Femur (tissue), 1 donor: ENCODE results near the gene KRTAP10-8.
"Not testable (repeated sequence)": the region's sequence is repeated elsewhere in the genome, so short reads cannot be mapped to it uniquely, and the experiment has no call there.

Source experiments
- DNase-seq: peaks from one replicate; pipeline ENCODE4 v3.0.0-alpha.2; 2017

The KRTAP10-8 gene, protein sequence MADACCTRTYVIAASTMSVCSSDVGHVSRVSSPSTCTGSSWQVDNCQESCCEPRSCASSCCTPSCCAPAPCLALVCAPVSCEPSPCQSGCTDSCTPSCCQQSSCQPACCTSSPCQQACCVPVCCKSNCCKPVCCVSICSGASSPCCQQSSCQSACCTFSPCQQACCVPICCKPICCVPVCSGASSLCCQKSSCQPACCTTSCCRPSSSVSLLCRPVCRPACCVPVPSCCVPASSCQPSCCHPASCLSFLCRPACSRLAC

DNA sequence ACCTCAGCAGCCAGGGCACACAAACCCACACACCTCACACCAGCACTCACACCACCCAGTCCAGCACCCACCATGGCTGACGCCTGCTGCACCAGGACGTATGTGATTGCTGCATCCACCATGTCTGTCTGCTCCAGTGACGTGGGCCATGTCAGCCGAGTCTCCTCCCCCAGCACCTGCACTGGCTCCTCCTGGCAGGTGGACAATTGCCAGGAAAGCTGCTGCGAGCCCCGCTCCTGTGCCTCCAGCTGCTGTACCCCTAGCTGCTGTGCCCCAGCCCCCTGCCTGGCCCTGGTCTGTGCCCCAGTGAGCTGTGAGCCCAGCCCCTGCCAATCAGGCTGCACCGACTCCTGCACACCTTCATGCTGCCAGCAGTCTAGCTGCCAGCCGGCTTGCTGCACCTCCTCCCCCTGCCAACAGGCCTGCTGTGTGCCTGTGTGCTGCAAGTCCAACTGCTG lies at the start of gene KRTAP10-8:
Gene KRTAP10-8, plus strand, starts transcription at position 51 of the 458 bp plus-strand sequence. Its CDS starts 22 bp downstream, at position 73.
- no peak for DNase-seq

DNA sequence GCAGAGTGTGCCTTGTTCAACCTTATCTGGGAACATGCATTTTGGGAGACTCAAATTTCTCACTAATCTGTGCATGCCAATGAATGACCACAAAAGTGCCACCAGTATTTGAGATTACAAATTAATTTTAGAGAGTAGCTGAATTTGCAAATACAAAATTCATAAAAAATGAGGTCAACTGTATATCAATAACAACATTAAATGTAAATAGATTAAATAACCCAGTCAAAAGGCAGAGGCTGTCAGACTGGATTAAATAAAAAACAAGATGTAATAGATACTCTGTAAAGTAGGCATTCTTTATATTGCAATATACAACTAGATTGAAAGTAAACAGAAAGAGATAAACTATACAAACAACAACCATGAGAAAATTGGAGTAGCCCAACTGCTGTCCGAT lies 47.8 kb upstream of the KRTAP10-8 start:
- no peak for DNase-seq

DNA sequence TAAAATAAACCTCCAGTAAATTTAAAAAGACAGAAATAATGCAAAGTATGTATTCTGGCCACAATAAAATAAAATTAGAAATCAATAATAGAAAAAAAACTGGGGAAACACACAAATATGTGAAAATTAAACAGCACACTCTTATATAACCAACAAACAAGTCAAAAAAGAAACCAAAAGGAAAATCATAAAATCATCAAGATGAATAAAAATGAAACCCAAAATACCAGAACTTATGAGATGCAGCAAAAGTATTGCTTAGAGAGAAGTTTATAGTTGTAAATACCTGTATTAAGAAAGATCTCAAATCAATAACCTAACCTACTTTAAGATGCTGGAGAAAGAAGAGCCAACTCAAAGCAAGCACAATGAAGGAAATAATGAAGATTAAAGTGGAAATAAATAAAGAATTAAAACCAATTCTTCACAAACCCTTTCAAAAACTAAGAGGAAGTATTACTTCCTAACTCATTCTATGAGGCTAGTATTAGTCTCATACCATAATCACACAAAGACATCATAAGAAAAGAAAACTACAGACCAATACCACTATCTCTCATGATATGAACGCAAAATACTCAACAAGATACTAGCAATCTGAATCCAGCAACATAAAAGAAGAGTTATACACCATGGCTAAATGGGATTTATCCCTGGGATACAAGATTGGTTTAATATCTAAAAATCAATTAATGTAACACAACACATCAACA lies 46.8 kb upstream of the KRTAP10-8 start:
- DNase-seq, result no peak

DNA sequence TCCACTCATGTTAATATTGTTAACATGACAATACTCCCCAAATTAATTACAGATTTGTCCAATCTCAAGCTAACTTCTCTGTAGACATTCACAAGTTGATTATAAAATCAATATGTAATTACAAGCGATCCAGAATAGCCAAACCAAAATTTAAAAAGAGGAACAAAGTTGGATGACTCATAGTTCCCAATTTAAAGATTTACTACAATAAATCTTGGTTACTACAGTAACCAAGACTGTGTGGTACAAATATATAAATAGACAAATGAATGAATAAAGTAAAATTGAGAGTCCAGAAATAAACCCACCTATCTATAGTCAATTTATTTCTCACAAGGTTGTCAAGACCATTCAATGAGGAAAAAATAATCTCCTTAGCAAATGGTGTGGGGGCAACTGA lies 45.5 kb upstream of the KRTAP10-8 start:
- no peak for DNase-seq

DNA sequence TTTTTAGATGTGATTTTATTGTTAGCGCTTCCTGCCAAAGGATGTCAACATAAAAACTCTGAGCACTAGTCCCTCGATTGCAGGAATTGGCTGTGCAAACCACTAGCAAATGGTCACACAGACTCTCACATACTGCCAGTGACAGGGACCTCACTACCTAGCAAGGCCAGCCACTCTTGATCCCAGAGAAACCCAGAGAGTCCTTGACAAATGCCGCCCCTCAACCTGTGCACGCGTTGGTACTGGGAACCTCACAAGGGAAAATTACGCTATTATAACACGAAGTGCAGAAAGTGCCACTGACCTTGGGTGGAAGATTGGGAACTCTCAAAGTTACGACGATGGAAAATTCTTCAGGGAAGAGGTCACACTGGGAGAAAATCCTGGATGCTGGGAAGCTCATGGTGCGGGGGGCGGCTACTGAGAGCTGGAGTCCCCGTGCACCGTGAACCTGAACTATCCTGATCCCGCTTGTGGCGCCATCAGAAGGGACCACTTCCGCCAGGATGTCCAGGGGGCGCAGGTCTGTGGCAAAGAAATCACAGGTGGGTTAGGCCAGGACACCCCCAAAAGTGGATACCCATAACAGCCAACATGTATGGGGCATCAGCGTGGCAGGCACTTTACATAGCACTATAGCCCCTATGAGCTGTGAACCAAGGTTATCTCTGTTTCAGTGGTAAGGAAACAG lies 44.3 kb upstream of the KRTAP10-8 start:
- DNase-seq, result no peak

DNA sequence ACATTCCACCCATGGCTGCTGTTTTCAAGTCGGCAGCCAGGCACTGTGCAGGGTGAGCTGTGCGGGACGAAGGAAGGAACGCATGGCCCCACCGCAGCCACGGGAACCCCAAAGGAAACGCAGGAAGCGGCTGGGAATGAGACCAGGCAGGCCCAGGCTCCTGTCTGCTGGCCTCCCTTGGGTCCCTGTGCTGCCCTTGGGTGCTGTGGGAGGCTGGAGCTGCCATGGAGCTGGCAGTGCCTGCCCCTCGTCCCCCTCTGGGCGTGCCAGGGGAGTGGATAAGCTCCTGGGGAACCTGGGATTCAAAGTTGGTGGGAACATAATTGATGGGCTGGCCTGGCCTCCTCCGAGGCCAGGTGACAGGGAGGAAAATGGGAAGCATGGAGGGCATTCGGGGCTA lies 43.6 kb upstream of the KRTAP10-8 start:
- no peak for DNase-seq

DNA sequence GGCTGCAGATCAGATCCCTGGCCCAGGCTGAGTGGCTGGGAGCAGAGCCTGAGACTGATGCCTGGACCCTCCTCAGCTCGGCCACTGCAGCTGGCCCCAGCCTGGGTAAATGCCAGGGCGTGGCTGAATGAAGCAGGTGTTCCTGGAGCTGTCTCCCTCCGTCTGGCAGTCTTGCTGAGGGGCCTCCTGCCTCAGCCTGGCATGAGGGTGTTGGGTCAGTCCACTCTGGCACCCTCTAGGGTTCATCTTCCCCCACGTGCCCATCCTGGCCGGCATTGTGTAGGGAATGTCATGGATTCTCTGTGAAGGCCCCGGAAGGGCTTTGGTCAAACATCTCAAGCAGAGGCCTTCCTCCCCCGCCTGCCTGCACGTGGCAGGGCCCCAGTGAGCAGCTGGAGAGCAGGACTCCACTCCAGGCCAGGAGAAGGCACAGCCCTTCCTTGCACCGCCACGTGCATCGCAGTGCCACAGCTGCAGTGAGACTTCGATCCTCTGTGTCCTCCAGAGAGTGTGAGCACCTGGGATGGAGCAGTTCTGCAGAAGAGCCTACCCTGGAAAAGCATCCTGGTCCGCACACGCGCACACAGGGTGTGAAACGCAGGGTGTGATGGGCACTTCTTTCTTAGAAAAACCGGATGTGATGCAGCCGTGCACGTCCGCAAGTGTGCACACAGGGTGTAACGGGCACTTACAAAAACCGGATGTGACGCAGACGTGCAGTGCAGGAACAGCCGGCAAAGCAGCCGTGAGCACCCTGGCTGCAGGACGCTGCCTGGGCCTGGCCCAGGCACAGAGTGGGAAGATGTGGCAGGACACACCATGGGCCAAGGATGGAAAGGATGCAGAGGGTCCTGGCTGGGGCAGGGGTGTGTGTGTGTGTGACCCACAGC lies 43.0 kb upstream of the KRTAP10-8 start:
- no peak for DNase-seq

DNA sequence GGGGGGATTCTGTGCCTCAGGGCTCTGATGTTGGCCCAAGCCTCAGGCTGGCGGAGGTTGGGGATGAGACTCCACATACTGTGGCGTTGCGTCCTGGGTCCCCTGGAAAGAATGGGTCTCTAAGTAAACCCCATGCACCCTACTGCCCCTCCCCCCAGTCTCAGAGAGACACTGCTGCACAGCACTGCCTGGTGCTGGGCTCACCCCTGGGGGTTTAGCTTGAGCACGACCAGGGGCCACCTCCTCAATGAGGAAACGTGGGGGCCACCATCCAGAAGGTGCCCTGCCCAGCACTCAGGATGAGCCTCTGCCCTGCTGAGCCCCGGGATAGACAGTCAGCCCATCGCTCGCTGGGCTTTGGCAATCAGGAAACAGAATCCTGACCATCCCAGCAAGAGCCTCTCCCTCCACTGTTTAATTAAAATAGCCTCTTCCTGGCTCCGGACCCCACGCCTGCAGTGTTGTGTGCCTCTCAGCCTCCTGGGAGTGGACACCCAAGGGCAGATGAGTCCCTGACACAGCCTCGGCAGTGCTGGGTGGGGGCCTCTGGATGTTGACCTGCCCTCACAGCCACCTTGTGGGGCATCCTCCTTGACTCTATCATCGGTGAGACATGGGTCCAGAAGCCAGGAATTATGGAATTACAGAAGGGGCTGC lies 41.9 kb upstream of the KRTAP10-8 start:
- DNase-seq, result no peak

DNA sequence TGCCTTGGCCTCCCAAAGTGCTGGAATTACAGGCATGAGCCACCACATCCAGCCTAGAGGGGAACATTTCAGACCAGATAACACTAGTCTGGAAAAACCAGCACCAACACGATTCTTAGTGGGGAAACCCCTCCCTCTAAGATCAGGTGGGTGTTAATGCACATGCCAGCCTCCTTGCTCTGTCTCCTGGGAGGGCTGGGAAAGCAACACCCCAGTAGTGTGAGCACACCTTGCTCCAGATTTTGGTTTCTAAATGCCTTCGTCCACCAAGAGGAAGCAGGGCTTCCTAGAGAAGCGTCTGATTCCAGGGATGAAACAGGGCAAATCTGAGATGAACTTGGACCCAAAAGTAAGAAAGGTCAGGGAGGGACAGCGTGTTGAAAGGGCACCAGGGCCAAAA lies 40.6 kb upstream of the KRTAP10-8 start:
- DNase-seq, result no peak

DNA sequence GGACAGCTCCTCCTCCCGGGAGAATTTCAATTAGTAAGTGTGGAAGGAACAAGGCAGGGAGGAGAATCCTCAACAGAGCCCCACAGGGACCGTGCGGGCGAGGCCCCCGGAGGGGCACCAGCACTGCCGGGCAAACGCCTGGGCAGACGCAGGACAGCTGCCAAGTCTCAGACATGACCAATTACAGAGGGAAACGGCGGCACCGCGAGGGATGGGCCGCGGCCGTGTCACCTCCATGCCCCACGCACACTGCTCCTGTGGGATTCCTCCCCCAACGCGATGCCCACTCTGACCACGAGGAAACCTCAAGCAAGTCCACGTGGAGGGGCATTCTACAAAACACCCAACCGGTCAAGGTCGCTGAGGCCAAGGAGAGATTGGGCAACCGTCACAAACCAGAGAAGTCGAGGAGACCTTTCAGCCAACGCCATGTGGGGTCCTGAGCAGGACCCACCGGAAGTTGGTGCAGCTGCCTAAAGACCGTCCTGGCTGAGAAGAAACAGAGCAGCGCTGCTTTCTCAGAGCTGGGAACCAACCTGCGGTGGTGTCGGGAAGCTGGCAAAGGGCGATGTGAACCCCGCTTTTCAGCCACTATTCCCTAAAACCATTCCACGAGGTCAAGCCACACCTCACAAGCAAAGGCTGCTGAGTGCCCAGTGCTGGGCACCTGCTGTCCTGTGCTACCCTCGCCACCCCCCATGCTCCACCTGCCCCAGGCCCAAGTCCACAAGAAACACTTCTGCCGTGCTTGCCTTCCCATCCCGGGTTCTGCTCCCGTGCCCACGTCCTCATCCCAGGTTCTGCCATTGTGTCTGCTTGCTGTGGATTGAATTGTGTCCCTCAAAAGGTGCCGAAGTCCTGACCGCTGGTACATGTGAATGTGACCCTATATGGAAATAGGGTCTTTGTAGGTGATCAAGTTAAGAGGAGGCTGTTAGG lies 39.8 kb upstream of the KRTAP10-8 start:
- no peak for DNase-seq

DNA sequence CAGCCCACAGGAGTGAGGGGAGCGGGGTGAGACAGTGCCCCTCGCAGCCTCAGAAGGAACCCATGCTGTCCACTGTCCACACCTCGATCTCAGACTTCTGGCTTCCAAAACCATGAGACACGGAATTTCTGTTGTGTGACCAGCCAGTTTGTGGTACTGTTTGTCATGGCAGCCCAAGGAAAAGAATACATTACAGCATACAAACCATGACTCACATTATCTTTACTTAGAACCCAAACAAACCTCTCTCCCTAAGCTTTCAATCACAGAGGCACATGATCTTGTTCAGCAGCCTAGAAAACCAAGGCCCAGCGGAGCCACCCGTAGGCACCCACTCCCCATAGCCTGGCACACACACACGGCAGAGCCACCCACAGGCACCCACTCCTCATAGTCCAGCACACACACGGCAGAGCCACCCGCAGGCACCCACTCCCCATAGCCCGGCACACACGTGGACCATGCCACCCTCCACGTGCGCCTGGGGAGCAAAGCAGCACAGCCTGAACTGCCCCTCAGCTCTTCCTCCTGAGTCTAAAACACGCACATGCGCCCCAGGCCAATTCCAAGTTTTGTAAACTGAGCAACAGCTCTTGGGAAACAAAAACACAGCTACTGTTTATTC lies 38.8 kb upstream of the KRTAP10-8 start:
- DNase-seq, result no peak

DNA sequence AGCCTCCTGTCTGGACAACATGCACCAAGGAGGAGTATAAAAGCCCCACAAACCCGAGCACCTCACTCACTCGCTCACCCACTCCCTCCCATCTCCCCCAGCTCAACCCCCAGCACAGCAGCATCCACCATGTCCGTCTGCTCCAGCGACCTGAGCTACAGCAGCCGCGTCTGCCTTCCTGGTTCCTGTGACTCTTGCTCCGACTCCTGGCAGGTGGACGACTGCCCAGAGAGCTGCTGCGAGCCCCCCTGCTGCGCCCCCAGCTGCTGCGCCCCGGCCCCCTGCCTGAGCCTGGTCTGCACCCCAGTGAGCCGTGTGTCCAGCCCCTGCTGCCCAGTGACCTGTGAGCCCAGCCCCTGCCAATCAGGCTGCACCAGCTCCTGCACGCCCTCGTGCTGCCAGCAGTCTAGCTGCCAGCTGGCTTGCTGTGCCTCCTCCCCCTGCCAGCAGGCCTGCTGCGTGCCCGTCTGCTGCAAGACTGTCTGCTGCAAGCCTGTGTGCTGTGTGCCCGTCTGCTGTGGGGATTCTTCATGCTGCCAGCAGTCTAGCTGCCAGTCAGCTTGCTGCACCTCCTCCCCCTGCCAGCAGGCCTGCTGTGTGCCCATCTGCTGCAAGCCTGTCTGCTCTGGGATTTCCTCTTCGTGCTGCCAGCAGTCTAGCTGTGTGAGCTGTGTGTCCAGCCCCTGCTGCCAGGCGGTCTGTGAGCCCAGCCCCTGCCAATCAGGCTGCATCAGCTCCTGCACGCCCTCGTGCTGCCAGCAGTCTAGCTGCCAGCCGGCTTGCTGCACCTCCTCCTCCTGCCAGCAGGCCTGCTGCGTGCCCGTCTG lies 38.0 kb upstream of the KRTAP10-8 start, which contains the start of gene KRTAP10-4:
Gene KRTAP10-4, plus strand, starts transcription at position 100 of the 827 bp plus-strand sequence. Its CDS starts 30 bp downstream, at position 130.
- DNase-seq, result not testable (repeated sequence)

DNA sequence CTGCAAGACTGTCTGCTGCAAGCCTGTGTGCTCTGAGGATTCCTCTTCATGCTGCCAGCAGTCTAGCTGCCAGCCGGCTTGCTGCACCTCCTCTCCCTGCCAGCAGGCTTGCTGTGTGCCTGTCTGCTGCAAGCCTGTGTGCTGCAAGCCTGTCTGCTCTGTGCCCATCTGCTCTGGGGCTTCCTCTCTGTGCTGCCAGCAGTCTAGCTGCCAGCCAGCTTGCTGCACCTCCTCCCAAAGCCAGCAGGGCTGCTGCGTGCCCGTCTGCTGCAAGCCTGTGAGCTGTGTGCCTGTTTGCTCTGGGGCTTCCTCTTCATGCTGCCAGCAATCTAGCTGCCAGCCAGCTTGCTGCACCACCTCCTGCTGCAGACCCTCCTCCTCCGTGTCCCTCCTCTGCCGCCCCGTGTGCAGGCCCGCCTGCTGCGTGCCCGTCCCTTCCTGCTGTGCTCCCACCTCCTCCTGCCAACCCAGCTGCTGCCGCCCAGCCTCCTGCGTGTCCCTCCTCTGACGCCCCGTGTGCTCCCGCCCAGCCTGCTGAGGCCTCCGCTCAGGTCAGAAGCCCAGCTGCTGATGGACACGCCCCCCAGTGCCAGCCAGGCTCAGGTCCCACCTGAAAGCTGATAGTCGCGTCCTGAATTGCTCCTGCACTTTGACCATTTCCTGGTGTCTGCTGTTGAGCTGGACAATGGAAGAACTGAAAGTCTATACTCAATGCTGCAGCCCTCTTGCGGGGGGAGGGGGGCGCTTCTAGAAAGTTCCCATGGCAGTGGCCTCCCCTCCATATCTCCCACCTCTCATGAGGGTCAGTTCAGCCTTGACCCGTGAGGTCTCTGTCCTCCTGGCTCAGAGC lies 37.2 kb upstream of the KRTAP10-8 start:
- no peak for DNase-seq

DNA sequence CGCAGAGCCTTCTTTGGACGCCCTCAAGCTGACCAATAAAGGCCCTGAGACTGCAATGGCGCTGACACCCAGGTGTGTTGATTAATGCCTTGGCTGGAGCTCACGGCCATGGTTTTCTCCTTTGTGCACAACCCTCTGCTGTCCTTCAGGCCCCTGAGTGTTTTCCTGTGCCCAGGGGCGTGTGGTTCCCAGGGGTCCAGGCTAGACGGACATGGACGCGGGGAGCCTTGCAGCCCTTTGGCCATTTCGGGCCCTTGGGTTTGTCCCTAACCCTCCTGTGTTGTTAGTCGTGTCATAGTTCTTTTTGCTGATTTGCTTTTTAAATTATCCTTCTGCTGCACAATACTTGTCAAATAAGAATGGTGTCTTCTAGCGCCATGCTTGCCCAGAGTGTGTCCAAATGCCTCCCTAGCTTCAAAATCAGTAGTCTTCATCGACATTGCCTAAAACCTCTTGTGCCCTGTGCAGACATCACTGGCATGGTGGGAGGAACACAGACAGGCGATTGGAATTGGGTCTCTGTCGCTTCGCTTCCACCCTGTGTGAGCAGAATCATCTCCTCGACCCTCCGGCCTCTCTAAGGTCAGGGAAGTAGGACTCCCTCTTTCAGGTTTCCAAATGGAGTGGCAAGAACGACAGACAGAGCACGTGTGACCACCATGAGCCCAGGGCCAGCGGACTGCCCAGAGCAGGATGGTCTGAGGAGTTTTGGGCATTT lies 36.4 kb upstream of the KRTAP10-8 start:
- DNase-seq, result no peak

DNA sequence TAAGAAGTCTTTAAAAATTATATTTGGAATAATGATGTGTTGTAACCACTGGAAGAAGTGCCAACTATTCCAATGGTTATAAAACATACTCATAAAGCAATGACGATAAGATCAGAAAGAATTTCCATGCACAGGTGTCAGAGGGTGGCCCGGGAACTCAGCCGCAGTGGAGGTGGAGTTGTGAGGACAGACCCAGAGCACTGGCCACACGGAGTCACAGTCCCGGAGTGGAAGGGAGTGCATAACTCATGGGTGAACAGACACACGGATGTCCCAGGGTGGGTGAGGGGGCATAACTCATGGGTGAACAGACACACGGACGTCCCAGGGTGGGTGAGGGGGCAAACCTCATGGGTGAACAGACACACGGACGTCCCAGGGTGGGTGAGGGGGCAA lies 35.9 kb upstream of the KRTAP10-8 start:
- DNase-seq, result no peak

DNA sequence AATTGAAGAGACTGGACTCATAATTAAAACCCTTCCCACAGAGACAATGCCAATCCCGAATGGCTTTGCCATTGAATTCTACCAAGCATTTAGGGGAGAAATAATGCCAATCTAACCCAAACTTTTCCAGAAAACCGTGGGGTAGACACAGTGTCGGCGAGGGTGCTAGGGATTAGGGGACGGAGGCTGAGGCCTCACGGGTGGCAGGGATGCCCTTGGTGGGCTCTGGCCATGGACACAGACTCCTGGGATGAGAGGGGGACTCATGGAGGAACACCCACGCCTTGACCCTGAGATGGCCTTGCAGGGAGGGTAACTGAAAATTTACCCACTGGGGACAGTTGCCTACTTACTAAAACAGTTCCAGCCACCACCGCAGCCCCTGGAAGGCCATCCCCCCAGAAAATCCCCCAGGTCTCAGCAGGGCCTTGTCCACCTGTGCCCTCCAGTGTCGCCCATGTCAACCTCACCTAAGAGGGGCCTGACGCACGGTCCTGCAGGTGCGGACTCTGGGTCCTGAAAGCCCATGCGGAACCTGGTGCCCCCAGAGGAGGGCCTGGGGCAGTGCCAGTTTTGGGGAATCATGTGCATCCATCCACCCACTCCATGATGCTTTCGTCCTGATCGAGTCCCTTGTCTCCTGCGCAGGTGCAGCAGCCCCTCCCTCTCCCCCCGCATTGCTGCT lies 33.4 kb upstream of the KRTAP10-8 start:
- DNase-seq, result no peak
